Transverse colon (tissue), 4 donors: ENCODE measurements around the gene TERB1. TPM values are rescaled to one million over a fixed set of nuclear protein-coding genes. Genes with fewer than 3 reads are reported as not detected.

Source experiments
- DNase-seq: peaks from one replicate; pipeline ENCODE4 v3.0.0-alpha.2; 2019
- H3K27ac ChIP-seq, 4 donors: fragments of 200-600 bp; sonication (generic); 2 replicates each; pipeline ENCODE4 v1.5.1; 2016 to 2018; ENCODE audit warnings: inconsistent platforms in 4 of 4
- H3K27me3 ChIP-seq: fragments of 200-600 bp; sonication (generic); 2 replicates; pipeline ENCODE4 v1.5.1; 2017; ENCODE audit warnings: inconsistent platforms
- H3K36me3 ChIP-seq, 4 donors: fragments of 200-600 bp; sonication (generic); 2 replicates each; pipeline ENCODE4 v1.5.1; 2017 to 2019; ENCODE audit warnings: inconsistent platforms in 4 of 4
- H3K4me1 ChIP-seq, 4 donors: fragments of 200-600 bp; sonication (generic); 2 replicates each; pipeline ENCODE4 v1.5.1; 2017 to 2020; ENCODE audit warnings: inconsistent platforms in 4 of 4
- H3K4me3 ChIP-seq, 4 donors: fragments of 200-600 bp; sonication (generic); 1 replicate in 1 of 4; 2 replicates in 3 of 4; pipeline versions ENCODE4 v1.5.1 to v1.6.1; 2017 to 2019; ENCODE audit warnings: inconsistent platforms in 4 of 4
- H3K9me3 ChIP-seq, 2 donors: fragments of 200-600 bp; sonication (generic); 2 replicates each; pipeline ENCODE4 v1.5.1; 2017 to 2019; ENCODE audit warnings: inconsistent platforms in 2 of 2
- EP300 ChIP-seq: sonication (generic); formaldehyde crosslinking; IDR thresholded peaks from one replicate; pipeline ENCODE4 v1.6.1; 2017; ENCODE audit warnings: antibody characterized with exemption, low read depth
- POLR2A ChIP-seq: fragments of 450-650 bp; IDR thresholded peaks from one replicate; pipeline ENCODE4 v1.6.1; 2016; ENCODE audit warnings: antibody characterized with exemption, mild to moderate bottlenecking, moderate library complexity
- POLR2AphosphoS5 ChIP-seq, 3 donors: sonication (generic); formaldehyde crosslinking; IDR thresholded peaks; one replicate each; pipeline ENCODE4 v1.6.1; 2016; ENCODE audit warnings: antibody characterized with exemption in 3 of 3
- WGBS, 2 donors: methylation state at CpG; one replicate each; pipeline ENCODE4 v1.1.5; 2018; ENCODE audit warnings: low coverage in 1 of 2; 5-methylcytosine and 5-hydroxymethylcytosine counted together
- in situ Hi-C, 4 donors: fragments of 200-750 bp; cut with MboI; loops; one replicate each; pipeline versions ENCODE4 v1.15.0 to v1.15.1; 2017; ENCODE audit warnings: low sequenced_read_pairs in 3 of 4, low pct_ligation_motif_present in 1 of 4, low pct_unique_long_range_greater_than_20kb in 1 of 4
- intact Hi-C: fragments of 100-400 bp; cut with DNase I; formaldehyde crosslinking; loops from one replicate; pipeline ENCODE4 v1.15.1; 2023; ENCODE audit warnings: low total_unique reads
- total RNA-seq, 4 donors: library from RNA; depleted of rRNA; stranded (reverse); fragments of >200 nt; gene quantifications; one replicate each; pipeline ENCODE4 v1.1.0, GENCODE V29; 2016
- TF ChIP-seq, protein P1 (sequence below), 5 experiments: fragments of 200-600 bp in 3 of 5; fragments of 450-650 bp in 2 of 5; sonication (generic) in 3 of 5; IDR thresholded peaks; 1 replicate in 2 of 5; 2 replicates in 3 of 5; pipeline ENCODE4 v1.5.1; 2016 to 2017; ENCODE audit warnings: antibody characterized with exemption in 5 of 5, inconsistent platforms in 3 of 5, mild to moderate bottlenecking in 2 of 5, moderate library complexity in 1 of 5

The TERB1 gene
- total RNA-seq, 4 donors from 2014 or later = 0.32 TPM; not detected in 3

DNA sequence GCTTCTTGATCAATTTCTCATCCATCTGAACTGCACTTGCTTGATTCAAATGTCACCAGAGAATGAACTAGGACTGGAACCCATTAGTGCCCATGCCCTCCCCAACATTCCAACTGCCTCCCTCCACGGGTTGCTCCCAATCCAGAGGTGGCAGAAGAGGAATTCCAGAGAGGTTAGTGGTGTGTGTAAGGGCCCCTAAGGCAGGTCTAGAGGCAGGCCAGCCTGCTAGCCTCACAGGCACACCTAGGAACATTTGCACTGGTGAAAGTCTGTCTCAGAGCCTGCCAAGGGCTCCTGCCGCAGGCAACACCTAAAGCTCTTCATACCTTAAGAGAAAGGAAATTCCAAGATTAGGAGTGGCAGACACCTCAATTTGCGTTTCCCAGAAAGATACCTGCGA lies 83.6 kb downstream of the TERB1 start:
- in situ Hi-C loops = no loop called here
- intact Hi-C loops = no loop called here
- peaks cover 3 to 19% (median 7%) of the 10 kb centered on the region in 4 donors for H3K4me1 ChIP-seq
- TF ChIP-seq, protein P1, sequence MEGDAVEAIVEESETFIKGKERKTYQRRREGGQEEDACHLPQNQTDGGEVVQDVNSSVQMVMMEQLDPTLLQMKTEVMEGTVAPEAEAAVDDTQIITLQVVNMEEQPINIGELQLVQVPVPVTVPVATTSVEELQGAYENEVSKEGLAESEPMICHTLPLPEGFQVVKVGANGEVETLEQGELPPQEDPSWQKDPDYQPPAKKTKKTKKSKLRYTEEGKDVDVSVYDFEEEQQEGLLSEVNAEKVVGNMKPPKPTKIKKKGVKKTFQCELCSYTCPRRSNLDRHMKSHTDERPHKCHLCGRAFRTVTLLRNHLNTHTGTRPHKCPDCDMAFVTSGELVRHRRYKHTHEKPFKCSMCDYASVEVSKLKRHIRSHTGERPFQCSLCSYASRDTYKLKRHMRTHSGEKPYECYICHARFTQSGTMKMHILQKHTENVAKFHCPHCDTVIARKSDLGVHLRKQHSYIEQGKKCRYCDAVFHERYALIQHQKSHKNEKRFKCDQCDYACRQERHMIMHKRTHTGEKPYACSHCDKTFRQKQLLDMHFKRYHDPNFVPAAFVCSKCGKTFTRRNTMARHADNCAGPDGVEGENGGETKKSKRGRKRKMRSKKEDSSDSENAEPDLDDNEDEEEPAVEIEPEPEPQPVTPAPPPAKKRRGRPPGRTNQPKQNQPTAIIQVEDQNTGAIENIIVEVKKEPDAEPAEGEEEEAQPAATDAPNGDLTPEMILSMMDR (IDR thresholded peaks at IDR 0.05) = no peak
- TF ChIP-seq POLR2AphosphoS5 (IDR thresholded peaks at IDR 0.05) (no peak), EP300 (no peak), POLR2A (no peak)
- 83% methylated on average over 4 of the region's 4 CpGs; no CpG with 5 or more reads in 1 of the 2 donors for WGBS, 2 donors
- DNase-seq = no peak
- H3K4me3 ChIP-seq = no peak overlapping the region
- no peaks in the 10 kb centered on the region for H3K27me3 ChIP-seq
- no peaks in the 10 kb centered on the region for H3K9me3 ChIP-seq
- H3K36me3 ChIP-seq = peaks cover 0 to 16% (median 3%) of the 10 kb centered on the region in 4 donors
- no peak overlapping the region for H3K27ac ChIP-seq

GRCh38 chr16:66717112-66717675 lies 84.2 kb downstream of the TERB1 start:
- TF ChIP-seq POLR2A = no peak
- no peak for TF ChIP-seq EP300
- peak in 1 of 3 donors; percentile 46 for TF ChIP-seq POLR2AphosphoS5 (IDR thresholded peaks at IDR 0.05)
- TF ChIP-seq, protein P1 (IDR thresholded peaks at IDR 0.05) = peak; percentile 30 to 67 (median 58)
- peak; percentile 47 for DNase-seq
- intact Hi-C loops = no loop called here
- Histone ChIP-seq H3K27ac (no peak overlapping the region), H3K4me1 (peaks cover 3 to 19% (median 7%) of the 10 kb centered on the region in 4 donors), H3K4me3 (no peak overlapping the region), H3K27me3 (no peaks in the 10 kb centered on the region), H3K36me3 (peaks cover 0 to 10% (median under 1%) of the 10 kb centered on the region in 4 donors), H3K9me3 (no peaks in the 10 kb centered on the region)
- 49 to 62% methylated on average over 5 to 12 of the region's 12 CpGs for WGBS, 2 donors
- in situ Hi-C loops = no loop called here

DNA sequence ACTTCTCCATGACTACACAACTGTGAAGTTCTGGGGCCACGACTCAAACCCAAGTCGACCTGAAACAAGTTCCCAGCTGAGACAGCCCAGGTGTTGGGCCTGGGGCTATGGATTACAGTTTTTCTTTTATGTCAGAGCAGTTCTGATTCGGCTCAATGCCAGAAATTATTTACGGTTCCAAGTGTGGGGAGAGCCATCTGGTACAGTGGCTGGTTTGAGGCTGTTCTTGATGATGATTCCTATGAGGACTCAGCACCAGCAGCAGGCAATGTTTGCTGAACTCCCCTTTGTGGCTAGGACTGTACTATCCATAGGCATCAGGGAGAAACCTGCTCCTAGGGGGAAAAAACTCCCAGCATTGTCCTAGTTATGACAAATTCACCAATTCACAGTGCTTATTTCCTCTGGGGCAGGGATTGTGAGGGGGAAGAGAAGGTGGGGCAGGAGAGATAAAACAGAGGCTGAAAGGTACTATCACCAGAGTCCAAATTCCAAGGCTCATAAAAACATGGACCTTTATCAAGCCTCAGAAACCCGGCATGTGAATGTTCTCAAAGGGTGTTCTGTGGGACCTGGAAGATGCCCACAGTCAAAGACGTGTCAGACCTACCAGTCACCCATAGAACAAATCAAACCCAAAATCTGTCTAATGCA lies 86.6 kb downstream of the TERB1 start:
- Histone ChIP-seq H3K27ac (peak overlapping the region; percentile 59 to 72 (median 68)), H3K9me3 (no peaks in the 10 kb centered on the region), H3K27me3 (no peaks in the 10 kb centered on the region), H3K4me3 (no peak overlapping the region), H3K36me3 (no peaks in the 10 kb centered on the region), H3K4me1 (peaks cover 3 to 19% (median 7%) of the 10 kb centered on the region in 4 donors)
- 31 to 34% methylated on average over 2 to 6 of the region's 6 CpGs for WGBS, 2 donors
- peak; percentile 22 for DNase-seq
- intact Hi-C loops = no loop called here
- in situ Hi-C loops = no loop called here
- TF ChIP-seq EP300 (no peak), POLR2AphosphoS5 (IDR thresholded peaks at IDR 0.05) (peak in 2 of 3 donors; percentile 7 to 16)

DNA sequence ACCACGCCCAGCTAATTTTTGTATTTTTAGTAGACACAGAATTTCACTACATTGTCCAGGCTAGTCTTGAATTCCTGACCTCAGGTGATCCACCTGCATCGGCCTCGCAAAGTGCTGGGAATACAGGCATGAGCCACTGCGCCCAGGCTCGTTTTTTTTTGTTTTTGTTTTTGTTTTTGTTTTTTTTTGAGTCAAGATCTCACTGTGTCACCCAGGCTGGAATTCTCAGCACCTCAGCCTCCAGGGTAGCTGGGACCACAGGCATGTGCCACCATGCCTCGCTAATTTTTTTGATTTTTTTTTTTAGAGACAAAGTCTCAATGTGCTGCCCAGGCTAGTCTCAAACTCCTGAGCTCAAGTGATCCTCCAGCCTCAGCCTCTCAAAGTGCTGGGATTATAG lies 87.3 kb downstream of the TERB1 start:
- 76% methylated on average over 6 of the region's 6 CpGs; no CpG with 5 or more reads in 1 of the 2 donors for WGBS, 2 donors
- H3K27ac ChIP-seq = peak overlapping the region; percentile 59 to 72 (median 68)
- TF ChIP-seq POLR2A (no peak), EP300 (no peak), POLR2AphosphoS5 (IDR thresholded peaks at IDR 0.05) (no peak)
- TF ChIP-seq, protein P1 (IDR thresholded peaks at IDR 0.05) = no peak
- no peaks in the 10 kb centered on the region for H3K27me3 ChIP-seq
- peaks cover 3 to 19% (median 7%) of the 10 kb centered on the region in 4 donors for H3K4me1 ChIP-seq
- no peaks in the 10 kb centered on the region for H3K9me3 ChIP-seq
- no peak for DNase-seq
- in situ Hi-C loops = no loop called here
- no peak overlapping the region for H3K4me3 ChIP-seq
- H3K36me3 ChIP-seq = no peaks in the 10 kb centered on the region
- intact Hi-C loops = no loop called here
